A549 (cell line): ENCODE measurements around the gene ARHGAP44. TPM values are rescaled to one million over a fixed set of nuclear protein-coding genes. Genes with fewer than 3 reads are reported as not detected.

Source experiments
- ATAC-seq, 2 experiments: fragments of 200-7000 bp in 1 of 2; fragments of >200 bp in 1 of 2; cut with Nextera tagmentation in 1 of 2; cut with Tn5 transposase in 1 of 2; 3 replicates each; pipeline versions ENCODE4 v1.8.0 to v1.9.1; 2018 to 2020; ENCODE audit warnings: mild to moderate bottlenecking in 1 of 2, moderate library complexity in 1 of 2
- CTCF ChIA-PET: fragments of 300-600 bp; sonication (Branson Sonifier 250); formaldehyde crosslinking; extraction: SDS; loops from one replicate; lab custom pipeline; 2021; ENCODE audit warnings: antibody characterized with exemption, inconsistent platforms; lab: Yijun Ruan, JAX
- POLR2A ChIA-PET: fragments of 350-600 bp; formaldehyde crosslinking; extraction: SDS; loops from one replicate; lab custom pipeline; 2021; ENCODE audit warnings: antibody characterized with exemption, inconsistent platforms; lab: Yijun Ruan, JAX
- DNase-seq, 2 experiments: peaks; one replicate each; pipeline versions ENCODE4 v3.0.0 to v3.0.0-alpha.2; 2011 to 2016; ENCODE audit warnings: low read depth in 1 of 2, low spot score in 1 of 2
- FAIRE-seq: peaks from 2 replicates; lab custom pipeline; 2011; peaks lifted over from hg19 to GRCh38; lab: Jason Lieb, UNC
- H3K27ac ChIP-seq, 2 experiments: fragments of >200 bp; sonication (Bioruptor Twin); formaldehyde crosslinking; 3 replicates each; pipeline ENCODE4 v1.5.1; 2016 to 2017
- H3K4me1 ChIP-seq: fragments of >200 bp; sonication (Bioruptor Twin); formaldehyde crosslinking; 3 replicates; pipeline ENCODE4 v1.6.1; 2016
- H3K4me2 ChIP-seq: fragments of >200 bp; sonication (Bioruptor Twin); formaldehyde crosslinking; 3 replicates; pipeline ENCODE4 v1.6.1; 2016
- H3K4me3 ChIP-seq: fragments of >200 bp; sonication (Bioruptor Twin); formaldehyde crosslinking; 3 replicates; pipeline ENCODE4 v1.5.1; 2016
- H3K9me3 ChIP-seq: fragments of >200 bp; sonication (Bioruptor Twin); formaldehyde crosslinking; 3 replicates; pipeline ENCODE4 v1.6.1; 2016
- ATOH8 ChIP-seq: fragments of 250-450 bp; sonication (Bioruptor Pico); IDR thresholded peaks from 2 replicates; pipeline ENCODE4 v1.5.0; 2020; ENCODE audit warnings: low read depth, mild to moderate bottlenecking, moderate library complexity
- CBX2 ChIP-seq: fragments of 200-600 bp; sonication (generic); IDR thresholded peaks from 2 replicates; pipeline ENCODE4 v1.6.1; 2016; ENCODE audit warnings: low read depth, mild to moderate bottlenecking, borderline replicate concordance
- CBX8 ChIP-seq: fragments of 200-600 bp; sonication (generic); IDR thresholded peaks from 2 replicates; pipeline ENCODE4 v1.6.1; 2016
- CTCF ChIP-seq: fragments of >200 bp; sonication (Bioruptor Twin); formaldehyde crosslinking; IDR thresholded peaks from 3 replicates; pipeline ENCODE4 v1.5.1; 2016
- FOSB ChIP-seq: fragments of 250-450 bp; sonication (Bioruptor Pico); IDR thresholded peaks from 2 replicates; pipeline ENCODE4 v1.5.0; 2020; ENCODE audit warnings: mild to moderate bottlenecking, moderate library complexity
- FOSL2 ChIP-seq, 2 experiments: fragments of 450-650 bp in 1 of 2; fragments of >200 bp in 1 of 2; sonication (Bioruptor Twin) in 1 of 2; formaldehyde crosslinking; IDR thresholded peaks; 2 replicates each; pipeline versions ENCODE4 v1.5.0 to v1.6.1; 2016 to 2020; ENCODE audit warnings: mild to moderate bottlenecking in 1 of 2, moderate library complexity in 1 of 2
- FOXS1 ChIP-seq: fragments of 250-450 bp; sonication (Bioruptor Pico); IDR thresholded peaks from 2 replicates; pipeline ENCODE4 v1.5.0; 2020; ENCODE audit warnings: mild to moderate bottlenecking, moderate library complexity
- GATA3 ChIP-seq: IDR thresholded peaks from 2 replicates; pipeline ENCODE4 v1.6.1; 2012; ENCODE audit warnings: borderline replicate concordance
- HES2 ChIP-seq: fragments of >200 bp; sonication (Bioruptor Twin); formaldehyde crosslinking; IDR thresholded peaks from 2 replicates; pipeline ENCODE4 v1.6.1; 2016
- JUNB ChIP-seq: fragments of >200 bp; sonication (Bioruptor Twin); formaldehyde crosslinking; IDR thresholded peaks from 2 replicates; pipeline ENCODE4 v1.6.1; 2016
- KDM5A ChIP-seq: fragments of 200-600 bp; sonication (generic); IDR thresholded peaks from 2 replicates; pipeline ENCODE4 v1.6.1; 2016; ENCODE audit warnings: antibody characterized with exemption, mild to moderate bottlenecking
- MAFK ChIP-seq: fragments of 450-650 bp; IDR thresholded peaks from 2 replicates; pipeline ENCODE4 v1.6.1; 2014; ENCODE audit not compliant: partially characterized antibody
- MAX ChIP-seq: IDR thresholded peaks from 2 replicates; pipeline ENCODE4 v1.6.1; 2012
- MAZ ChIP-seq: fragments of 150-350 bp; IDR thresholded peaks from 2 replicates; pipeline ENCODE4 v1.6.1; 2014; ENCODE audit warnings: antibody characterized with exemption, low read depth, low read length, borderline replicate concordance
- RAD21 ChIP-seq, 2 experiments: fragments of >200 bp in 1 of 2; sonication (Bioruptor Twin) in 1 of 2; formaldehyde crosslinking in 1 of 2; IDR thresholded peaks in 1 of 2; conservative IDR thresholded peaks in 1 of 2; 2 replicates in 1 of 2; 3 replicates in 1 of 2; pipeline ENCODE4 v1.6.1; 2012 to 2018; ENCODE audit warnings: inconsistent platforms in 1 of 2
- RCOR1 ChIP-seq: fragments of 150-350 bp; IDR thresholded peaks from 2 replicates; pipeline ENCODE4 v1.6.1; 2014; ENCODE audit warnings: antibody characterized with exemption, low read length, low read depth
- REST ChIP-seq: fragments of 200-600 bp; sonication (generic); IDR thresholded peaks from 2 replicates; pipeline ENCODE4 v1.6.1; 2016; ENCODE audit warnings: antibody characterized with exemption, mild to moderate bottlenecking, moderate library complexity
- RFX5 ChIP-seq: fragments of 450-650 bp; IDR thresholded peaks from 2 replicates; pipeline ENCODE4 v1.7.1; 2014; ENCODE audit warnings: antibody characterized with exemption, mild to moderate bottlenecking, moderate library complexity
- SMC3 ChIP-seq: fragments of >200 bp; sonication (Bioruptor Twin); formaldehyde crosslinking; IDR thresholded peaks from 3 replicates; pipeline ENCODE4 v1.6.1; 2018; ENCODE audit warnings: inconsistent platforms
- TP53 ChIP-seq: fragments of 250-450 bp; sonication (Bioruptor Pico); IDR thresholded peaks from 2 replicates; pipeline ENCODE4 v1.5.0; 2021; ENCODE audit warnings: mild to moderate bottlenecking, moderate library complexity
- ZNF302 ChIP-seq: fragments of 250-450 bp; sonication (Bioruptor Pico); IDR thresholded peaks from 2 replicates; pipeline ENCODE4 v1.9.0; 2021; ENCODE audit warnings: inconsistent platforms, mild to moderate bottlenecking, moderate library complexity
- WGBS: methylation state at CpG from one replicate; pipeline ENCODE4 v1.1.6; 2017; ENCODE audit errors: missing lambda C conversion rate; 5-methylcytosine and 5-hydroxymethylcytosine counted together
- polyA plus RNA-seq, 4 experiments: library from polyadenylated mRNA; depleted of rRNA in 3 of 4; stranded (reverse); fragments of >200 nt; fragmentation: RNase III in 1 of 4; extraction: RNeasy Plus Mini Kit Qiagen cat#74134 plus additional on column Dnase treatment in 1 of 4; gene quantifications; 2 replicates in 3 of 4; 3 replicates in 1 of 4; pipeline ENCODE4 v1.2.3, GENCODE V29; 2011 to 2017

Gene ARHGAP44
- polyA plus RNA-seq, 2 of the 4 experiments (the other 2 are of a cell fraction), result 4.1 to 4.2 TPM

GRCh38 chr17:12922120-12922519, 132.8 kb downstream of the ARHGAP44 start:
- FAIRE-seq (no peak), DNase-seq (no peak)
- Histone ChIP-seq H3K9me3 (no peaks in the 10 kb centered on the region), H3K4me3 (no peak overlapping the region), H3K4me2 (no peak overlapping the region)
- no peak for TF ChIP-seq ATOH8 (CRISPR knock-in tag)
- no peak for TF ChIP-seq SMC3
- no peak for TF ChIP-seq JUNB
- TF ChIP-seq RCOR1, result no peak
- TF ChIP-seq, all 56 proteins: peak for 0
- CTCF ChIA-PET, result interaction anchor here (1.0 to 1.4 kb wide), 2 partner anchors 26 to 82 kb away, joined by 3 read pairs; no protein-coding TSS in a partner anchor
- POLR2A ChIA-PET, result no interaction called here
- Histone ChIP-seq H3K27ac (no peak overlapping the region), H3K4me1 (no peaks in the 10 kb centered on the region)
- 73% methylated on average over 4 of the region's 4 CpGs for WGBS
- ATAC-seq, result no peak

- FAIRE-seq, result no peak
- Histone ChIP-seq H3K27ac (no peak overlapping the region), H3K4me2 (no peak overlapping the region), H3K4me1 (no peaks in the 10 kb centered on the region), H3K9me3 (no peaks in the 10 kb centered on the region), H3K4me3 (no peak overlapping the region)
- ATAC-seq, result no peak
- TF ChIP-seq FOSB (CRISPR knock-in tag), result no peak
- TF ChIP-seq FOSL2 (IDR thresholded peaks at IDR 0.05), result no peak
- TF ChIP-seq FOSL2 (CRISPR knock-in tag; IDR thresholded peaks at IDR 0.05), result no peak
- TF ChIP-seq FOXS1 (CRISPR knock-in tag), result no peak
- no peak for TF ChIP-seq GATA3
- no peak for TF ChIP-seq KDM5A
- TF ChIP-seq MAX, result no peak
- ChIA-PET CTCF (no interaction called here), POLR2A (no interaction called here)
- no peak for DNase-seq
- 90% methylated on average over 2 of the region's 2 CpGs for WGBS
Measured at GRCh38 chr17:12924614-12925013, 135.3 kb downstream of the ARHGAP44 start.

GRCh38 chr17:12927001-12927400, 137.7 kb downstream of the ARHGAP44 start:
- DNase-seq (no peak), FAIRE-seq (no peak), ATAC-seq (no peak)
- Histone ChIP-seq H3K4me1 (no peaks in the 10 kb centered on the region), H3K4me2 (no peak overlapping the region), H3K4me3 (no peak overlapping the region), H3K27ac (no peak overlapping the region), H3K9me3 (no peaks in the 10 kb centered on the region)
- 21% methylated on average over 1 of the region's 1 CpG for WGBS
- ChIA-PET POLR2A (no interaction called here), CTCF (interaction anchor here (1.0 kb wide), 1 partner anchor 78 kb away, joined by 3 read pairs; no protein-coding TSS in a partner anchor)
- TF ChIP-seq HES2 (no peak), CBX8 (no peak), FOXS1 (CRISPR knock-in tag) (no peak), MAFK (no peak), FOSL2 (IDR thresholded peaks at IDR 0.05) (no peak), FOSL2 (CRISPR knock-in tag; IDR thresholded peaks at IDR 0.05) (no peak)

- H3K9me3 ChIP-seq, result no peaks in the 10 kb centered on the region
- CTCF ChIA-PET, result interaction anchor here (1.0 to 2.5 kb wide), 5 partner anchors 46 to 103 kb away, joined by 3 to 20 read pairs (median 3); no protein-coding TSS in a partner anchor
- H3K4me3 ChIP-seq, result no peak overlapping the region
- no peak overlapping the region for H3K27ac ChIP-seq
- no peak for ATAC-seq
- POLR2A ChIA-PET, result no interaction called here
- H3K4me1 ChIP-seq, result no peaks in the 10 kb centered on the region
- no peak for DNase-seq
- H3K4me2 ChIP-seq, result no peak overlapping the region
- WGBS, result 77% methylated on average over 5 of the region's 5 CpGs
- FAIRE-seq, result no peak
- TF ChIP-seq CBX2 (no peak), CTCF (no peak), ZNF302 (CRISPR knock-in tag) (no peak), RAD21 (conservative IDR thresholded peaks at IDR 0.05 in 1 of 2, IDR thresholded peaks at IDR 0.05 in 1 of 2) (no peak), MAZ (no peak), SMC3 (no peak), HES2 (no peak), RFX5 (no peak), TP53 (CRISPR knock-in tag) (no peak), REST (no peak)
Measured at GRCh38 chr17:12927541-12928425, 138.5 kb downstream of the ARHGAP44 start.
